ENCODE measurements around the gene USHBP1. TPM values are rescaled to one million over a fixed set of nuclear protein-coding genes. Genes with fewer than 3 reads are reported as not detected.

The USHBP1 gene
- total RNA-seq, 1 donor from 2014 or later, result not detected

DNA sequence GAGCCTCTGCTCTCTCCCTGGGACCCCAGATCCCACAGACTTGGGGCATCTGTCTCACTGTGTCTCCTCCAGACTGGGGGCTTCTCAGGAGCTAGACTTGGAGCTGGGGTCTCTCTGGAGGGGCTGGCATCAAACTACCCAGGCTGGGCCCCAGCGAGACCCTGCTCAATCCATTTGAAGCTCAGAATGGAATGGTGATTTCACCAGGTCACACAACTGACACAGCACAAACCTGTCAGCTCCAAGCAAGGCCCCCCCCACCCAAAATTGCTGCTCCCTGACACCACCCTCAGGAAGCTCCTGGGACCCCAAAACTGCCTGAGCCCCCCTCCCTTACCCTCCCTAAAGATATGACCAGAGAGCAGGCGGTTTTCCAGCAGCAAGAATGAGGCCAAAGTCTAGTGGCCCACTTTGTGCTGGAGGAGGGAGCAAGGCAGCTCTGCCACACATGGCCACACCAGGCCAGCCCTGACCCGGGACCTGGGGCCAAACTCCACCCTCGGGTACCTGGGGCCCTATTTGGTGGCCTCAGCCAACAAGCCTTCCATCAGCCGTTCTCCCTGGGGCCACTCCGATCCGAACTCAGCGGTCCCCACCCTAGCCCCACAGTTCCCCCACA is 21.2 kb downstream of the USHBP1 start:
- no peak for DNase-seq (ENCODE audit: extremely low spot score, unreplicated experiment)
- TF ChIP-seq, protein P1, sequence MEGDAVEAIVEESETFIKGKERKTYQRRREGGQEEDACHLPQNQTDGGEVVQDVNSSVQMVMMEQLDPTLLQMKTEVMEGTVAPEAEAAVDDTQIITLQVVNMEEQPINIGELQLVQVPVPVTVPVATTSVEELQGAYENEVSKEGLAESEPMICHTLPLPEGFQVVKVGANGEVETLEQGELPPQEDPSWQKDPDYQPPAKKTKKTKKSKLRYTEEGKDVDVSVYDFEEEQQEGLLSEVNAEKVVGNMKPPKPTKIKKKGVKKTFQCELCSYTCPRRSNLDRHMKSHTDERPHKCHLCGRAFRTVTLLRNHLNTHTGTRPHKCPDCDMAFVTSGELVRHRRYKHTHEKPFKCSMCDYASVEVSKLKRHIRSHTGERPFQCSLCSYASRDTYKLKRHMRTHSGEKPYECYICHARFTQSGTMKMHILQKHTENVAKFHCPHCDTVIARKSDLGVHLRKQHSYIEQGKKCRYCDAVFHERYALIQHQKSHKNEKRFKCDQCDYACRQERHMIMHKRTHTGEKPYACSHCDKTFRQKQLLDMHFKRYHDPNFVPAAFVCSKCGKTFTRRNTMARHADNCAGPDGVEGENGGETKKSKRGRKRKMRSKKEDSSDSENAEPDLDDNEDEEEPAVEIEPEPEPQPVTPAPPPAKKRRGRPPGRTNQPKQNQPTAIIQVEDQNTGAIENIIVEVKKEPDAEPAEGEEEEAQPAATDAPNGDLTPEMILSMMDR (IDR thresholded peaks at IDR 0.05), result no peak
- Mint-ChIP-seq H3K4me1 (ENCODE audit: unreplicated experiment) (peaks cover 46% of the 10 kb centered on the region), H3K9me3 (ENCODE audit: unreplicated experiment) (no peaks in the 10 kb centered on the region), H3K4me3 (ENCODE audit: unreplicated experiment) (peak overlapping the region; percentile 90), H3K27ac (ENCODE audit: unreplicated experiment) (peak overlapping the region; percentile 87), H3K27me3 (ENCODE audit: unreplicated experiment) (no peaks in the 10 kb centered on the region), H3K36me3 (ENCODE audit: unreplicated experiment) (peaks cover 2% of the 10 kb centered on the region)

DNA sequence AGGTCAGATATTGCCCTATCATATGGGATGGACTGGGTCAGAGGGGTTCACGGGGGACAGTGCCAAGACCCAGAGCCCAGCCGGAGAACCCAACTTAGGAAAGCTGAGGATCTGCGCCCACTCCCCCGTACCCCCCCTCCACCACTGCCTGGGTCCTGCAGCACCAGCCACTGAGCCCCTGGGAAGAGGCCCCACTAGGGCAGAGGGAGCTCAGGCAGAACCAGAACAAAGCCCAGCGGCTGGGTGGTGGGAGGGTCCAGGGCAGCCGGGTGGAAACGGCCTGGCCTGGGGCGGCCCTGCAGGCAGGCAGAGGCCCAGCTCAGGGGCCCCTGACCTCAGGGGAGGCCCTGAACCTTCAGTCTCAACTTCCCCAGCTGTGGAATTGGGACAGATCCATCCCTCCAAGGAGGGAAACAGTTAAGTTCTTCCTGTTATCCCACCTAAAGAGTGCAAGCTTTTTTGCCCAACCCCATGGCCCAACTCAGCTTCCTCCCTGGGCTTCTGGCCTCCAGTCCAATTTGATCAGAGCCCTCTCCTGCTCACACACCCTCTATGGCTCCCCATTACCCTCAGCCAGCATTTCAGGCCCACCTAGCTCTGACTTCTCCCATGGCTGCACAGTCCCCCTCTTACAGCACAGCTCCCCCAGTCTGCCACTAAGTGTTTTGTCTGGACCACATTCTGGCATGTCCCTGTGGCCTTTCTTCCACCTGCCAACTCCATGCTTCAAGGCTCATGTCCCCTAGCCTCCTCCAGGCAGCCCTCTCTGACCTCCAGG is 21.9 kb downstream of the USHBP1 start:
- peak overlapping the region; percentile 90 for H3K4me3 Mint-ChIP-seq (ENCODE audit: unreplicated experiment)
- peaks cover 42% of the 10 kb centered on the region for H3K4me1 Mint-ChIP-seq (ENCODE audit: unreplicated experiment)
- H3K9me3 Mint-ChIP-seq (ENCODE audit: unreplicated experiment), result no peaks in the 10 kb centered on the region
- no peak for DNase-seq (ENCODE audit: extremely low spot score, unreplicated experiment)
- H3K27ac Mint-ChIP-seq (ENCODE audit: unreplicated experiment), result peak overlapping the region; percentile 87
- TF ChIP-seq, protein P1 (IDR thresholded peaks at IDR 0.05), result no peak
- H3K36me3 Mint-ChIP-seq (ENCODE audit: unreplicated experiment), result peaks cover 9% of the 10 kb centered on the region
- H3K27me3 Mint-ChIP-seq (ENCODE audit: unreplicated experiment), result no peaks in the 10 kb centered on the region

DNA sequence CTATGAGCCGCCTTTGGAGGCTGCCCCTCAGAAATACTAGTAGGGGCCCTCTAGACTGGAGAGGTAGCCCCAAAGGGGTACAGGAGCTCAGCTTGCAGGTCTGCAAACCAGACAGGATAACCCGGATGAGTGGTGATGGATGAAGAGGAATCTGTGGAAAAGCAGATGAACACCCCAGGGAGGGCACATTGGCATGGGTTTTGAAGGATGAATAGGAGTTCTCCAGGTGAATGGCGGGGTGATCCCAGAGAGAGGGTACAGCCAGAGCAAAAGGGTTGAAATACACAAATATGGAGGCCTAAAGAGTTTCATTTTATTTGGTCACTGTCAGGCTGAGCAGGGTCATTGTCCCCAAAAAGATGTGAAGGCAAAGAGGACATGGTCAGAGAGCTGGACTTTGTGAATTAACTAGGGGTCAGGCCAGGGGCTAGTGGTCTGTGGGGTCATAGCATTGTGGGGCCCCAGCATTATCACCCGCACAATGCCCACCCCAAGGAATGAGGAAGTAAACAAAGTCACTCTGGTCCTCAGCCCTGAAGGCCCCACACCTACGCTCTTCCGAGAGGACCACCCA is 23.6 kb downstream of the USHBP1 start:
- no peaks in the 10 kb centered on the region for H3K9me3 Mint-ChIP-seq (ENCODE audit: unreplicated experiment)
- DNase-seq (ENCODE audit: extremely low spot score, unreplicated experiment), result no peak
- no peak overlapping the region for H3K4me3 Mint-ChIP-seq (ENCODE audit: unreplicated experiment)
- no peak overlapping the region for H3K27ac Mint-ChIP-seq (ENCODE audit: unreplicated experiment)
- peaks cover 33% of the 10 kb centered on the region for H3K4me1 Mint-ChIP-seq (ENCODE audit: unreplicated experiment)
- no peaks in the 10 kb centered on the region for H3K27me3 Mint-ChIP-seq (ENCODE audit: unreplicated experiment)
- H3K36me3 Mint-ChIP-seq (ENCODE audit: unreplicated experiment), result peaks cover 9% of the 10 kb centered on the region
- TF ChIP-seq, protein P1 (IDR thresholded peaks at IDR 0.05), result no peak

DNA sequence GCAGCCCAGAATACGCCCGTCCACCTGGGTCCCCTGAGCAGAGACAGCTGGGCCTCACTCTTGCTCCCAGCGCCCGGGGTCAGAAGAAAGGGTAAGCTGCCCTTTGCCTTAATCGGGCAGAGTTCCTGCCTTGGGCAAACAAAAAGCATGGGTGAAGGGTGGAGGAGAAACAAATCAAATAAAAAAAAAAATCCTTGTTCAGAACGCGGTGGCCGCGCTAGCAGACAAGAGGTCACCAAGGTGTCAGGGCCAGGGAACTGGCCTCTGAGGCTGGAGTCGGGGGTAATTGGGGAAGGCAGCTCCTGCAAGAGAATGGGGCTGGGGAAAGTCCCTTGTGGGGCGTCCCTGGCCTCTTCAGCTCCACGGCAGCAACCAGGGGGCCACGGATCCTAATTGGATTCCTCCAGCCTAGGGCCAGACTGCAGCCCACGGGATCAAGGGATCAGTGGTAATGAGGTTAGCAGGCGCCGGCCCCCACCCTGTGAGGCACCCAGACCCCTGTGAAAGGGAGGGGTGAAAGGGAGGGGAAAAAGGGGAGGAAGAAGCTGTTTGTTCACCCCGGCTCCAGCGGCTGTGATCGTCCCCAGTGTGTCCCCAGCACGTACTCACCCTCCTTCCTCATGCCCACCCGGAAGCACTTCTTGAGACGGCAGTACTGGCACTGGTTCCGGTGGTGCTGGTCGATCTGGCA is 24.3 kb downstream of the USHBP1 start:
- no peak for DNase-seq (ENCODE audit: extremely low spot score, unreplicated experiment)
- H3K9me3 Mint-ChIP-seq (ENCODE audit: unreplicated experiment), result no peaks in the 10 kb centered on the region
- no peak overlapping the region for H3K4me3 Mint-ChIP-seq (ENCODE audit: unreplicated experiment)
- H3K27me3 Mint-ChIP-seq (ENCODE audit: unreplicated experiment), result no peaks in the 10 kb centered on the region
- H3K4me1 Mint-ChIP-seq (ENCODE audit: unreplicated experiment), result peaks cover 33% of the 10 kb centered on the region
- peaks cover 9% of the 10 kb centered on the region for H3K36me3 Mint-ChIP-seq (ENCODE audit: unreplicated experiment)
- TF ChIP-seq, protein P1 (IDR thresholded peaks at IDR 0.05), result no peak
- no peak overlapping the region for H3K27ac Mint-ChIP-seq (ENCODE audit: unreplicated experiment)

Measured in osteocyte (in vitro differentiated cells).